Right lobe of liver (tissue), 4 donors: ENCODE results near the gene ZNF784.

Experiments
- POLR2A ChIP-seq: fragments of 450-650 bp; IDR thresholded peaks from one replicate; pipeline ENCODE4 v1.6.1; 2017; ENCODE audit warnings: antibody characterized with exemption, mild to moderate bottlenecking
- TF ChIP-seq, protein P1 (sequence below), 4 donors: fragments of 200-600 bp in 3 of 4; fragments of 450-650 bp in 1 of 4; IDR thresholded peaks; one replicate each; pipeline versions ENCODE4 v1.5.1 to v1.8.0; 2016 to 2022; ENCODE audit warnings: antibody characterized with exemption in 4 of 4, mild to moderate bottlenecking in 2 of 4
- donor health status: DM: no; HTN: no; CAD: no.
- donor health status: DM: no; HTN: no; CAD: no.
- donor health status: DM: no; HTN: yes; CAD: no.

DNA sequence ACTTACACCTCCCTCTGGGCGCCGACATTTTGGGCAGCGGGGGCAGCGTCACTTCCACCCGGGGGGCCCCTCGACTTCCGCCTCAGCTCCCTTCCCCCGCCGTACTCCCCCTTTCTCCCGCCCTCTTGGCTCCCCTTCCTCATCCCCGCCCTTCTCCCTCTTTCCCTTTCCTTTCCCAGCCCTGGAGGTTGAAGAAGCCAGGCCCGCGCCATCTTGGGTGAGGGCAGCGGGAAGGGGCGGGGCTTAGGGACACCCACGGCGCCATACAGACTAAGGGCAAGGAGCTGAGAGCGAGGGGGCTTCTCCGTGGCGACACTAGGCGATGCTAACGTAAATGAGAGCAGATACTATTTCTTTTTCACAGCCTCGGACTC, 24.9 kb downstream of the ZNF784 start, which contains the start of gene FIZ1:
- TF ChIP-seq, protein P1, sequence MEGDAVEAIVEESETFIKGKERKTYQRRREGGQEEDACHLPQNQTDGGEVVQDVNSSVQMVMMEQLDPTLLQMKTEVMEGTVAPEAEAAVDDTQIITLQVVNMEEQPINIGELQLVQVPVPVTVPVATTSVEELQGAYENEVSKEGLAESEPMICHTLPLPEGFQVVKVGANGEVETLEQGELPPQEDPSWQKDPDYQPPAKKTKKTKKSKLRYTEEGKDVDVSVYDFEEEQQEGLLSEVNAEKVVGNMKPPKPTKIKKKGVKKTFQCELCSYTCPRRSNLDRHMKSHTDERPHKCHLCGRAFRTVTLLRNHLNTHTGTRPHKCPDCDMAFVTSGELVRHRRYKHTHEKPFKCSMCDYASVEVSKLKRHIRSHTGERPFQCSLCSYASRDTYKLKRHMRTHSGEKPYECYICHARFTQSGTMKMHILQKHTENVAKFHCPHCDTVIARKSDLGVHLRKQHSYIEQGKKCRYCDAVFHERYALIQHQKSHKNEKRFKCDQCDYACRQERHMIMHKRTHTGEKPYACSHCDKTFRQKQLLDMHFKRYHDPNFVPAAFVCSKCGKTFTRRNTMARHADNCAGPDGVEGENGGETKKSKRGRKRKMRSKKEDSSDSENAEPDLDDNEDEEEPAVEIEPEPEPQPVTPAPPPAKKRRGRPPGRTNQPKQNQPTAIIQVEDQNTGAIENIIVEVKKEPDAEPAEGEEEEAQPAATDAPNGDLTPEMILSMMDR (IDR thresholded peaks at IDR 0.05): no peak
- no peak for TF ChIP-seq POLR2A
